T-cell (primary cell): Measurements from ENCODE around the gene RTL3. TPM values are rescaled to one million over a fixed set of nuclear protein-coding genes. Genes with fewer than 3 reads are reported as not detected.

Experiments
- ATAC-seq, 4 experiments: fragments of 200-7000 bp in 3 of 4; fragments of 150-1000 bp in 1 of 4; cut with Tn5 transposase; replicated peaks in 1 of 4; 1 replicate in 3 of 4; 2 replicates in 1 of 4; pipeline ENCODE4 v1.10.0; 2021; ENCODE audit warnings: moderate library complexity in 3 of 4, mild to moderate bottlenecking in 2 of 4, moderate number of reproducible peaks in 1 of 4
- CTCF ChIA-PET, 2 donors: fragments of 300-600 bp; sonication (Branson Sonifier 250); formaldehyde crosslinking; loops; one replicate each; lab custom pipeline; 2022; ENCODE audit warnings: antibody characterized with exemption in 2 of 2; lab: Charles Lee
- POLR2A ChIA-PET, 2 donors: fragments of 300-600 bp; sonication (Branson Sonifier 250); formaldehyde crosslinking; loops; one replicate each; lab custom pipeline; 2022; ENCODE audit warnings: antibody characterized with exemption in 2 of 2; lab: Charles Lee
- DNase-seq, 35 experiments: peaks; one replicate each; pipeline versions ENCODE4 v3.0.0 to v3.0.0-alpha.2; 2013 to 2023
- H3K27ac ChIP-seq: one replicate; pipeline ENCODE4 v1.5.1; 2013; ENCODE audit warnings: low read length
- H3K27me3 ChIP-seq, 2 experiments: replicated peaks in 1 of 2; 1 replicate in 1 of 2; 2 replicates in 1 of 2; pipeline versions ENCODE4 v1.6.1 to v1.7.0; 2013; ENCODE audit warnings: low read length in 1 of 2, mixed read lengths in 1 of 2; ENCODE audit not compliant: control insufficient read depth in 2 of 2, insufficient read depth in 2 of 2; ENCODE audit errors: extremely low read depth in 1 of 2
- H3K36me3 ChIP-seq, 2 donors: 1 replicate in 1 of 2; 2 replicates in 1 of 2; pipeline versions ENCODE4 v1.6.1 to v1.7.0; 2013; ENCODE audit warnings: low read length in 1 of 2; ENCODE audit not compliant: control insufficient read depth in 2 of 2, insufficient read depth in 1 of 2; ENCODE audit errors: extremely low read depth in 1 of 2
- H3K4me1 ChIP-seq, 2 experiments: 1 replicate in 1 of 2; 2 replicates in 1 of 2; pipeline versions ENCODE4 v1.6.1 to v1.7.0; 2013; ENCODE audit warnings: low read length in 2 of 2, mixed read lengths in 1 of 2; ENCODE audit not compliant: insufficient read depth in 2 of 2, control insufficient read depth in 1 of 2; ENCODE audit errors: extremely low read depth in 1 of 2
- H3K4me3 ChIP-seq, 2 donors: 1 replicate in 1 of 2; 2 replicates in 1 of 2; pipeline versions ENCODE4 v1.5.1 to v1.7.0; 2013; ENCODE audit warnings: mild to moderate bottlenecking in 2 of 2, low read length in 1 of 2, moderate library complexity in 1 of 2; ENCODE audit not compliant: control insufficient read depth in 1 of 2; ENCODE audit errors: extremely low read depth in 1 of 2
- H3K9me3 ChIP-seq: 2 replicates; pipeline ENCODE4 v1.7.0; 2013
- H3K27ac Mint-ChIP-seq, 2 donors: one replicate each; pipeline ENCODE4 v1.8.0; 2020 to 2021; ENCODE audit warnings: mild to moderate bottlenecking in 2 of 2, mixed read lengths in 2 of 2
- H3K27me3 Mint-ChIP-seq, 2 donors: one replicate each; pipeline ENCODE4 v1.8.0; 2021 to 2022; ENCODE audit warnings: mixed read lengths in 2 of 2
- H3K36me3 Mint-ChIP-seq: one replicate; pipeline ENCODE4 v1.8.0; 2021; ENCODE audit warnings: mixed read lengths
- H3K4me1 Mint-ChIP-seq, 3 donors: one replicate each; pipeline ENCODE4 v1.8.0; 2020 to 2022; ENCODE audit warnings: mixed read lengths in 3 of 3, mild to moderate bottlenecking in 1 of 3
- H3K4me3 Mint-ChIP-seq, 3 donors: one replicate each; pipeline ENCODE4 v1.8.0; 2020 to 2022; ENCODE audit warnings: mild to moderate bottlenecking in 3 of 3, mixed read lengths in 3 of 3, moderate library complexity in 3 of 3
- H3K9me3 Mint-ChIP-seq, 3 donors: one replicate each; pipeline ENCODE4 v1.8.0; 2020 to 2022; ENCODE audit warnings: mixed read lengths in 3 of 3
- WGBS: methylation state at CpG from one replicate; pipeline ENCODE4 v1.1.5; 2013; ENCODE audit warnings: missing lambda C conversion rate; ENCODE audit not compliant: insufficient coverage; 5-methylcytosine and 5-hydroxymethylcytosine counted together
- total RNA-seq, 35 experiments: library from RNA in 6 of 35; stranded (reverse) in 6 of 35; fragments of 120-200 nt in 1 of 35; gene quantifications; one replicate each; pipeline versions ENCODE4 v1.2.1 to v1.2.4 and lab custom pipeline; 2013 to 2026

RTL3 gene
- total RNA-seq, result not detected
- not detected for total RNA-seq (2013)
- total RNA-seq (lab: John Stamatoyannopoulos, UW), result 0 reads per million in 29 experiments

DNA sequence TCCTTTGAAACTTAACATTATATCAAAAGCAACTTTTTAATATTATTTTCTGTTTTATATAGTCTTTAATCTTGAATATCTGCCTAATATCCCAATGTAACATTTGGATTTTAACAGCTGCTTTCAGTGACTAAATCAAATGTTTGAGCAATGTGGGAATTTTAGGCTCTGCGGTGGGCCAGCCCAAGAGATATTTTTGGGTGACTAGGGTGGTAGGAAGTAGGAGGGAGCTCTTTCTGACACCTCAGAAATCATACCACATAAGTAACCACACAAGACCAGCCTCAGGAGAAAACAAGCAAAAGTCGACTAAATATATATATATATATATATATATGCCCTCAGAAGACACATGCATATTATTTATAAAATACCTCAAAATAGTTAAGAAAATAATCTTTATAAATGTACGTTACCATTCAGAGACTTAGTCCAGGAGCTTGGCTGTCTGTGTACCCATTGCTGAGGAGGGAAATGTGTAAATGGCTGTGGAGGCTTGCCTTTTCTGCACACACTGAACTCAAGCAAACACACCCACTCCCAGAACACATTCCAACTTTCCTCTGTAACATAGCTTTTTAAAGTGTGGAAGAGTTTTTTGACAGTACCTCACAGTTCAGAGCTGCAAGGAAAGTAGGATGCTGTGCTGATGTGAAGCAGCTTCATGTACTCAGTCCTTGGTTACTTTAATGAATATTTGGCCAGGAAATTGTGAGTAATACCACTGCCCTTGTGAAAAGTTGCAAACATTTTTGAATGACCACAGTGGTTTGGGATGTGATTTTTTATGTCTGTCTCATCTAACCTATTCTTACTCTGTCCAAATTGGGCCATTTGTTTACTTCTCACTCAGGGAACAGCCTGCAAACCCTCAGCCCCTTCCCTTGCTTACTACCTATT, at the start of gene RTL3:
TSS of gene RTL3 (minus strand) at position 484 of the 900 bp plus-strand sequence. CDS start 908 bp downstream, outside the sequence.
- Histone ChIP-seq H3K27me3 (no peaks in the 10 kb centered on the region), H3K9me3 (no peaks in the 10 kb centered on the region), H3K27ac (no peak within 1 kb of the TSS), H3K4me1 (peaks cover 8 to 17% of the 10 kb centered on the region in 2 experiments), H3K36me3 (no peaks in the 10 kb centered on the region), H3K4me3 (no peak within 1 kb of the TSS)
- no peaks in the 10 kb centered on the region for H3K36me3 Mint-ChIP-seq
- H3K27ac Mint-ChIP-seq, result peak within 1 kb of the TSS in 1 of 2 donors; percentile 2
- DNase-seq (peak in 1 of 35 experiments; percentile 13), ATAC-seq (no peak)
- no CpG with 5 or more reads among the region's 3 CpGs for WGBS
- H3K27me3 Mint-ChIP-seq, result peaks cover 0 to 9% of the 10 kb centered on the region in 2 donors
- POLR2A ChIA-PET, result no interaction called here
- H3K4me3 Mint-ChIP-seq, result peak within 1 kb of the TSS in 1 of 3 donors; percentile 34
- no peaks in the 10 kb centered on the region for H3K9me3 Mint-ChIP-seq
- CTCF ChIA-PET, result no interaction called here
- H3K4me1 Mint-ChIP-seq, result peaks cover 5 to 12% (median 9%) of the 10 kb centered on the region in 3 donors

- H3K4me1 ChIP-seq, result no peaks in the 10 kb centered on the region
- Mint-ChIP-seq H3K36me3 (no peaks in the 10 kb centered on the region), H3K27me3 (peaks cover 0 to 21% of the 10 kb centered on the region in 2 donors), H3K4me3 (no peak overlapping the region), H3K9me3 (no peaks in the 10 kb centered on the region), H3K27ac (no peak overlapping the region), H3K4me1 (no peaks in the 10 kb centered on the region)
- POLR2A ChIA-PET, result no interaction called here
- H3K9me3 ChIP-seq, result no peaks in the 10 kb centered on the region
- no peaks in the 10 kb centered on the region for H3K27me3 ChIP-seq
- H3K36me3 ChIP-seq, result no peaks in the 10 kb centered on the region
- H3K27ac ChIP-seq, result no peak overlapping the region
- 100% methylated on average over 1 of the region's 2 CpGs for WGBS
- DNase-seq (no peak), ATAC-seq (no peak)
- CTCF ChIA-PET, result no interaction called here
- H3K4me3 ChIP-seq, result no peak overlapping the region
These were observed 49.7 kb upstream of the RTL3 start for GRCh38 chrX:78708816-78709215.

GRCh38 chrX:78708262-78708661, 49.1 kb upstream of the RTL3 start:
- CTCF ChIA-PET, result no interaction called here
- no peak for ATAC-seq
- WGBS, result no CpG with 5 or more reads among the region's 2 CpGs

DNA sequence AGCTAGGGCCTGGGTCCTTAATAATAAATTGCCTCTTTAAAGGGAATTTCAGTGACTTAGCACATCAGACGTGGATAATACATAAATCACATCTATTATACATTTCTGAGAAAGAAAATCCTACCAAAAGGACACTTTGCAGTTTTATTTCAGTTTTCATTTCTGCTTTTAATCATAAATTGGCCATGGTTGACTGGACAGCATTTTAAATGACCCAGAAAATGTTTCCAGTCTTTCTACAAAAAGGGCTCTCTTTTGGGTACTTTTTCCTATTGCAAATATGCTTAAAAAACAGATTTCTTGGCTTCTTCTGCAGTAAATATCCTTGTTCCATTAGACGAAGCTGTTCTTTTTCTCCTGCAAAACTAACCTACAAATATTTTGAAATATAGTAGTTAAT, 46.9 kb upstream of the RTL3 start:
- Histone ChIP-seq H3K27me3 (no peaks in the 10 kb centered on the region), H3K36me3 (no peaks in the 10 kb centered on the region), H3K27ac (no peak overlapping the region), H3K4me3 (no peak overlapping the region), H3K4me1 (no peaks in the 10 kb centered on the region), H3K9me3 (no peaks in the 10 kb centered on the region)
- no peak overlapping the region for H3K27ac Mint-ChIP-seq
- no peak for ATAC-seq
- H3K36me3 Mint-ChIP-seq, result no peaks in the 10 kb centered on the region
- no peaks in the 10 kb centered on the region for H3K9me3 Mint-ChIP-seq
- CTCF ChIA-PET, result interaction anchor here in 1 of 2 donors (0.6 kb wide), 1 partner anchor 1807 kb away, joined by 3 read pairs; no protein-coding TSS in a partner anchor
- H3K4me1 Mint-ChIP-seq, result no peaks in the 10 kb centered on the region
- H3K4me3 Mint-ChIP-seq, result no peak overlapping the region
- peaks cover 0 to 9% of the 10 kb centered on the region in 2 donors for H3K27me3 Mint-ChIP-seq
- POLR2A ChIA-PET, result interaction anchor here in 1 of 2 donors (0.7 kb wide), 1 partner anchor 429 kb away, joined by 3 read pairs; no protein-coding TSS in a partner anchor
- DNase-seq, result no peak
- WGBS, result no CpG with 5 or more reads among the region's 2 CpGs

More at GRCh38 chrX:78708262-78708661, 49.1 kb upstream of the RTL3 start:
- H3K4me1 Mint-ChIP-seq, result no peaks in the 10 kb centered on the region
- POLR2A ChIA-PET, result no interaction called here
- no peaks in the 10 kb centered on the region for H3K9me3 ChIP-seq
- H3K4me1 ChIP-seq, result no peaks in the 10 kb centered on the region
- no peak overlapping the region for H3K4me3 ChIP-seq
- H3K27ac ChIP-seq, result no peak overlapping the region
- no peaks in the 10 kb centered on the region for H3K9me3 Mint-ChIP-seq
- no peak overlapping the region for H3K4me3 Mint-ChIP-seq
- H3K27me3 ChIP-seq, result no peaks in the 10 kb centered on the region
- peaks cover 0 to 18% of the 10 kb centered on the region in 2 donors for H3K27me3 Mint-ChIP-seq
- H3K36me3 ChIP-seq, result no peaks in the 10 kb centered on the region
- DNase-seq, result no peak
- no peak overlapping the region for H3K27ac Mint-ChIP-seq
- no peaks in the 10 kb centered on the region for H3K36me3 Mint-ChIP-seq

GRCh38 chrX:78693536-78693935, 34.4 kb upstream of the RTL3 start:
- H3K4me3 ChIP-seq, result no peak overlapping the region
- no CpG with 5 or more reads among the region's 3 CpGs for WGBS
- H3K9me3 Mint-ChIP-seq, result no peaks in the 10 kb centered on the region
- H3K4me1 ChIP-seq, result no peaks in the 10 kb centered on the region
- no peaks in the 10 kb centered on the region for H3K9me3 ChIP-seq
- ChIA-PET CTCF (no interaction called here), POLR2A (no interaction called here)
- H3K27me3 Mint-ChIP-seq, result peaks cover 0 to 14% of the 10 kb centered on the region in 2 donors
- no peaks in the 10 kb centered on the region for H3K4me1 Mint-ChIP-seq
- H3K4me3 Mint-ChIP-seq, result no peak overlapping the region
- no peaks in the 10 kb centered on the region for H3K27me3 ChIP-seq
- H3K27ac Mint-ChIP-seq, result no peak overlapping the region
- no peaks in the 10 kb centered on the region for H3K36me3 ChIP-seq
- no peak for DNase-seq
- H3K27ac ChIP-seq, result no peak overlapping the region
- no peak for ATAC-seq
- no peaks in the 10 kb centered on the region for H3K36me3 Mint-ChIP-seq

DNA sequence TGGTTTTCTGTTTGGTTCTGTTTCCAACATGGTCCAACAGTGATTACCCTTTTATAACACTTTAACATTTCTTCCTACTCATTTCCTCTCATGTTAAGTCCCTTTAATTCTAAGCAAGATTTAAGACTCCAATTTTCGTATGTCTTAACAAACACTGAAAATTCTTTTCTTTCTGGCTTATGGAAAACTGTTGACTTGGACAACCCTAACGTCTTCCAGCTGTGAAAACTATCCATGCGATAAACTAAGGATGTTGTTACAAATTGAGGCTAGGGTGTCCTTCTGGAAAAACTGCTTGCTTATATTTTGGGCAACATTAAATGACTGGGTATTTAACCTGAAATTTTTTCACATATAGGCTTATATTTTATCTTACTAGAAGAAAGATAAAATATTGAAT, 33.9 kb upstream of the RTL3 start:
- H3K36me3 ChIP-seq, result no peaks in the 10 kb centered on the region
- no peak overlapping the region for H3K27ac Mint-ChIP-seq
- H3K27me3 Mint-ChIP-seq, result peaks cover 0 to 14% of the 10 kb centered on the region in 2 donors
- H3K9me3 ChIP-seq, result no peaks in the 10 kb centered on the region
- ChIA-PET CTCF (no interaction called here), POLR2A (no interaction called here)
- no peaks in the 10 kb centered on the region for H3K4me1 ChIP-seq
- no peak overlapping the region for H3K4me3 ChIP-seq
- DNase-seq (no peak), ATAC-seq (no peak)
- WGBS, result no CpG with 5 or more reads among the region's 3 CpGs
- H3K27ac ChIP-seq, result no peak overlapping the region
- H3K9me3 Mint-ChIP-seq, result no peaks in the 10 kb centered on the region
- no peaks in the 10 kb centered on the region for H3K27me3 ChIP-seq
- no peak overlapping the region for H3K4me3 Mint-ChIP-seq
- H3K36me3 Mint-ChIP-seq, result no peaks in the 10 kb centered on the region
- H3K4me1 Mint-ChIP-seq, result no peaks in the 10 kb centered on the region
